HG03045 (cell line): ENCODE results near the gene APOBEC3H.
"Not testable (repeated sequence)": the region's sequence is repeated elsewhere in the genome, so short reads cannot be mapped to it uniquely, and the experiment has no call there.

Experiments used
- ATAC-seq: cut with Tn5 transposase; IDR thresholded peaks from one replicate; pipeline ENCODE4 v1.9.1; 2021; ENCODE audit warnings: mild to moderate bottlenecking, moderate library complexity; ENCODE audit not compliant: unreplicated experiment

APOBEC3H gene

GRCh38 chr22:39097098-39098020 lies at the start of gene APOBEC3H:
TSS of gene APOBEC3H (plus strand) at chr22:39097244. CDS start at chr22:39100279, 3,035 bp downstream.
- ATAC-seq = no peak

- ATAC-seq = not testable (repeated sequence)
These were observed 47.6 kb upstream of the APOBEC3H start for GRCh38 chr22:39049486-39049885.

GRCh38 chr22:39051844-39052495 lies 45.1 kb upstream of the APOBEC3H start:
- not testable (repeated sequence) for ATAC-seq

GRCh38 chr22:39055658-39056057 lies 41.4 kb upstream of the APOBEC3H start:
- ATAC-seq = no peak

- ATAC-seq = not testable (repeated sequence)
These were observed 35.8 kb upstream of the APOBEC3H start for GRCh38 chr22:39061290-39061689.

GRCh38 chr22:39061951-39062350 lies 35.1 kb upstream of the APOBEC3H start:
- not testable (repeated sequence) for ATAC-seq

GRCh38 chr22:39063904-39064303 lies 33.1 kb upstream of the APOBEC3H start:
- not testable (repeated sequence) for ATAC-seq

- ATAC-seq = not testable (repeated sequence)
These were observed 30.4 kb upstream of the APOBEC3H start for GRCh38 chr22:39066442-39067276.

GRCh38 chr22:39068033-39068785 lies 28.8 kb upstream of the APOBEC3H start:
- ATAC-seq = no peak

GRCh38 chr22:39070186-39070585 lies 26.9 kb upstream of the APOBEC3H start:
- no peak for ATAC-seq

- ATAC-seq = not testable (repeated sequence)
These were observed 24.5 kb upstream of the APOBEC3H start for GRCh38 chr22:39072581-39072981.

GRCh38 chr22:39073981-39074380 lies 23.1 kb upstream of the APOBEC3H start:
- no peak for ATAC-seq

GRCh38 chr22:39076155-39077025 lies 20.7 kb upstream of the APOBEC3H start:
- not testable (repeated sequence) for ATAC-seq

- peak; percentile 84 for ATAC-seq
These were observed 19.8 kb upstream of the APOBEC3H start, which contains the start of gene APOBEC3G for GRCh38 chr22:39077026-39077840. TSS of gene APOBEC3G (plus strand) at chr22:39077275. CDS start at chr22:39077362, 87 bp downstream.

GRCh38 chr22:39077912-39078311 lies 19.1 kb upstream of the APOBEC3H start:
- not testable (repeated sequence) for ATAC-seq

- no peak for ATAC-seq
These were observed 18.7 kb upstream of the APOBEC3H start for GRCh38 chr22:39078329-39078728.

GRCh38 chr22:39079054-39079637 lies 17.9 kb upstream of the APOBEC3H start:
- not testable (repeated sequence) for ATAC-seq
